Measurements from ENCODE around the gene GALNT18.

GALNT18 gene

GRCh38 chr11:11403763-11404725, 217.8 kb downstream of the GALNT18 start:
- H3K27ac ChIP-seq (replicated peaks): no peak overlapping the region
- DNase-seq (ENCODE audit: low read depth in 1 of 2, low spot score in 1 of 2): no peak
- H3K27me3 ChIP-seq (ENCODE audit: insufficient read depth, poor library complexity, severe bottlenecking): peaks cover 3% of the 10 kb centered on the region
- TF ChIP-seq REST (IDR thresholded peaks at IDR 0.05; ENCODE audit: insufficient replicate concordance, low read depth) (no peak), SPI1 (IDR thresholded peaks at IDR 0.05; ENCODE audit: borderline replicate concordance, low read depth) (no peak), POLR2AphosphoS5 (IDR thresholded peaks at IDR 0.05; ENCODE audit: low read depth) (no peak), CTCF (IDR thresholded peaks at IDR 0.05; ENCODE audit: insufficient read depth, low read length) (no peak), GABPA (IDR thresholded peaks at IDR 0.05; ENCODE audit: low read depth) (no peak)
- H3K4me3 ChIP-seq (replicated peaks; ENCODE audit: insufficient read depth, low read length): no peak overlapping the region

- Histone ChIP-seq H3K4me3 (replicated peaks; ENCODE audit: insufficient read depth, low read length) (no peak overlapping the region), H3K27ac (replicated peaks) (no peak overlapping the region), H3K27me3 (ENCODE audit: insufficient read depth, poor library complexity, severe bottlenecking) (peaks cover 2% of the 10 kb centered on the region)
- TF ChIP-seq CTCF (IDR thresholded peaks at IDR 0.05; ENCODE audit: insufficient read depth, low read length): no peak
- no peak for TF ChIP-seq REST (IDR thresholded peaks at IDR 0.05; ENCODE audit: insufficient replicate concordance, low read depth)
- TF ChIP-seq POLR2AphosphoS5 (IDR thresholded peaks at IDR 0.05; ENCODE audit: low read depth): no peak
- no peak for TF ChIP-seq GABPA (IDR thresholded peaks at IDR 0.05; ENCODE audit: low read depth)
- no peak for TF ChIP-seq SPI1 (IDR thresholded peaks at IDR 0.05; ENCODE audit: borderline replicate concordance, low read depth)
- DNase-seq (ENCODE audit: low read depth in 1 of 2, low spot score in 1 of 2): no peak
These were observed 219.8 kb downstream of the GALNT18 start for GRCh38 chr11:11401960-11402535.

GRCh38 chr11:11400635-11401232, 221.1 kb downstream of the GALNT18 start:
- Histone ChIP-seq H3K4me3 (replicated peaks; ENCODE audit: insufficient read depth, low read length) (no peak overlapping the region), H3K27me3 (ENCODE audit: insufficient read depth, poor library complexity, severe bottlenecking) (peaks cover 2% of the 10 kb centered on the region), H3K27ac (replicated peaks) (no peak overlapping the region)
- peak in 1 of 2 experiments; percentile 18 for DNase-seq (ENCODE audit: low read depth in 1 of 2, low spot score in 1 of 2)
- TF ChIP-seq CTCF (IDR thresholded peaks at IDR 0.05; ENCODE audit: insufficient read depth, low read length): no peak
- TF ChIP-seq GABPA (IDR thresholded peaks at IDR 0.05; ENCODE audit: low read depth): no peak
- no peak for TF ChIP-seq REST (IDR thresholded peaks at IDR 0.05; ENCODE audit: insufficient replicate concordance, low read depth)
- no peak for TF ChIP-seq POLR2AphosphoS5 (IDR thresholded peaks at IDR 0.05; ENCODE audit: low read depth)
- no peak for TF ChIP-seq SPI1 (IDR thresholded peaks at IDR 0.05; ENCODE audit: borderline replicate concordance, low read depth)
